ENCODE measurements around the gene TTF2. TPM values are rescaled to one million over a fixed set of nuclear protein-coding genes. Genes with fewer than 3 reads are reported as not detected.

Gene TTF2
- total RNA-seq, 1 experiment from 2014 or later: 88.8 TPM

DNA sequence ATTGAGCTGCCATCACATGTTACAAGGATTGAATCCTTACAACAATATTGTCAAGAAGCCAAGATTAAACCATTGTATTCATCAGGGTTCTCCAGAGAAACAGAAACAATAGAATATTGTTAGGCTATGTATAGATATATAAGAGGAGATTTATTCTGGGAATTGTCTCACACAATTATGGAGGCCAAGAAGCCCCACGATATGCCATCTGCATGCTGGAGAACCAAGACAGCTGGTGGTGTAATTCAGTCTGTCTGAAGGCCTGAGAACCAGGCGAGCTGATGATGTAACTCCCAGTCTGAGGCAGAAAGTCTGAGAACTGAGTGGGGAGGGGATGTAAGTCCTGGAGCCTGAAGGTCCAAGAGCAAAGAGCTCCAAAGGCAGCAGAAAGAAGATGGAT lies 14.5 kb upstream of the TTF2 start:
- H3K9me3 Mint-ChIP-seq: no peaks in the 10 kb centered on the region
- no peaks in the 10 kb centered on the region for H3K27me3 Mint-ChIP-seq (ENCODE audit: low read depth)
- TF ChIP-seq ZNF423 (CRISPR knock-in tag; IDR thresholded peaks at IDR 0.05): no peak
- TF ChIP-seq, protein P1, sequence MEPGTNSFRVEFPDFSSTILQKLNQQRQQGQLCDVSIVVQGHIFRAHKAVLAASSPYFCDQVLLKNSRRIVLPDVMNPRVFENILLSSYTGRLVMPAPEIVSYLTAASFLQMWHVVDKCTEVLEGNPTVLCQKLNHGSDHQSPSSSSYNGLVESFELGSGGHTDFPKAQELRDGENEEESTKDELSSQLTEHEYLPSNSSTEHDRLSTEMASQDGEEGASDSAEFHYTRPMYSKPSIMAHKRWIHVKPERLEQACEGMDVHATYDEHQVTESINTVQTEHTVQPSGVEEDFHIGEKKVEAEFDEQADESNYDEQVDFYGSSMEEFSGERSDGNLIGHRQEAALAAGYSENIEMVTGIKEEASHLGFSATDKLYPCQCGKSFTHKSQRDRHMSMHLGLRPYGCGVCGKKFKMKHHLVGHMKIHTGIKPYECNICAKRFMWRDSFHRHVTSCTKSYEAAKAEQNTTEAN (CRISPR knock-in tag; IDR thresholded peaks at IDR 0.05): no peak
- TF ChIP-seq, protein P2, sequence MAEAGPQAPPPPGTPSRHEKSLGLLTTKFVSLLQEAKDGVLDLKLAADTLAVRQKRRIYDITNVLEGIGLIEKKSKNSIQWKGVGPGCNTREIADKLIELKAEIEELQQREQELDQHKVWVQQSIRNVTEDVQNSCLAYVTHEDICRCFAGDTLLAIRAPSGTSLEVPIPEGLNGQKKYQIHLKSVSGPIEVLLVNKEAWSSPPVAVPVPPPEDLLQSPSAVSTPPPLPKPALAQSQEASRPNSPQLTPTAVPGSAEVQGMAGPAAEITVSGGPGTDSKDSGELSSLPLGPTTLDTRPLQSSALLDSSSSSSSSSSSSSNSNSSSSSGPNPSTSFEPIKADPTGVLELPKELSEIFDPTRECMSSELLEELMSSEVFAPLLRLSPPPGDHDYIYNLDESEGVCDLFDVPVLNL (CRISPR knock-in tag; IDR thresholded peaks at IDR 0.05; ENCODE audit: borderline replicate concordance, low read depth): no peak
- no peak for TF ChIP-seq RELA (CRISPR knock-in tag; IDR thresholded peaks at IDR 0.05; ENCODE audit: borderline replicate concordance)
- TF ChIP-seq SOX15 (CRISPR knock-in tag; IDR thresholded peaks at IDR 0.05): no peak
- TF ChIP-seq, protein P3, sequence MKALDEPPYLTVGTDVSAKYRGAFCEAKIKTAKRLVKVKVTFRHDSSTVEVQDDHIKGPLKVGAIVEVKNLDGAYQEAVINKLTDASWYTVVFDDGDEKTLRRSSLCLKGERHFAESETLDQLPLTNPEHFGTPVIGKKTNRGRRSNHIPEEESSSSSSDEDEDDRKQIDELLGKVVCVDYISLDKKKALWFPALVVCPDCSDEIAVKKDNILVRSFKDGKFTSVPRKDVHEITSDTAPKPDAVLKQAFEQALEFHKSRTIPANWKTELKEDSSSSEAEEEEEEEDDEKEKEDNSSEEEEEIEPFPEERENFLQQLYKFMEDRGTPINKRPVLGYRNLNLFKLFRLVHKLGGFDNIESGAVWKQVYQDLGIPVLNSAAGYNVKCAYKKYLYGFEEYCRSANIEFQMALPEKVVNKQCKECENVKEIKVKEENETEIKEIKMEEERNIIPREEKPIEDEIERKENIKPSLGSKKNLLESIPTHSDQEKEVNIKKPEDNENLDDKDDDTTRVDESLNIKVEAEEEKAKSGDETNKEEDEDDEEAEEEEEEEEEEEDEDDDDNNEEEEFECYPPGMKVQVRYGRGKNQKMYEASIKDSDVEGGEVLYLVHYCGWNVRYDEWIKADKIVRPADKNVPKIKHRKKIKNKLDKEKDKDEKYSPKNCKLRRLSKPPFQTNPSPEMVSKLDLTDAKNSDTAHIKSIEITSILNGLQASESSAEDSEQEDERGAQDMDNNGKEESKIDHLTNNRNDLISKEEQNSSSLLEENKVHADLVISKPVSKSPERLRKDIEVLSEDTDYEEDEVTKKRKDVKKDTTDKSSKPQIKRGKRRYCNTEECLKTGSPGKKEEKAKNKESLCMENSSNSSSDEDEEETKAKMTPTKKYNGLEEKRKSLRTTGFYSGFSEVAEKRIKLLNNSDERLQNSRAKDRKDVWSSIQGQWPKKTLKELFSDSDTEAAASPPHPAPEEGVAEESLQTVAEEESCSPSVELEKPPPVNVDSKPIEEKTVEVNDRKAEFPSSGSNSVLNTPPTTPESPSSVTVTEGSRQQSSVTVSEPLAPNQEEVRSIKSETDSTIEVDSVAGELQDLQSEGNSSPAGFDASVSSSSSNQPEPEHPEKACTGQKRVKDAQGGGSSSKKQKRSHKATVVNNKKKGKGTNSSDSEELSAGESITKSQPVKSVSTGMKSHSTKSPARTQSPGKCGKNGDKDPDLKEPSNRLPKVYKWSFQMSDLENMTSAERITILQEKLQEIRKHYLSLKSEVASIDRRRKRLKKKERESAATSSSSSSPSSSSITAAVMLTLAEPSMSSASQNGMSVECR (CRISPR knock-in tag; IDR thresholded peaks at IDR 0.05; ENCODE audit: borderline replicate concordance): no peak
- TF ChIP-seq, protein P4, sequence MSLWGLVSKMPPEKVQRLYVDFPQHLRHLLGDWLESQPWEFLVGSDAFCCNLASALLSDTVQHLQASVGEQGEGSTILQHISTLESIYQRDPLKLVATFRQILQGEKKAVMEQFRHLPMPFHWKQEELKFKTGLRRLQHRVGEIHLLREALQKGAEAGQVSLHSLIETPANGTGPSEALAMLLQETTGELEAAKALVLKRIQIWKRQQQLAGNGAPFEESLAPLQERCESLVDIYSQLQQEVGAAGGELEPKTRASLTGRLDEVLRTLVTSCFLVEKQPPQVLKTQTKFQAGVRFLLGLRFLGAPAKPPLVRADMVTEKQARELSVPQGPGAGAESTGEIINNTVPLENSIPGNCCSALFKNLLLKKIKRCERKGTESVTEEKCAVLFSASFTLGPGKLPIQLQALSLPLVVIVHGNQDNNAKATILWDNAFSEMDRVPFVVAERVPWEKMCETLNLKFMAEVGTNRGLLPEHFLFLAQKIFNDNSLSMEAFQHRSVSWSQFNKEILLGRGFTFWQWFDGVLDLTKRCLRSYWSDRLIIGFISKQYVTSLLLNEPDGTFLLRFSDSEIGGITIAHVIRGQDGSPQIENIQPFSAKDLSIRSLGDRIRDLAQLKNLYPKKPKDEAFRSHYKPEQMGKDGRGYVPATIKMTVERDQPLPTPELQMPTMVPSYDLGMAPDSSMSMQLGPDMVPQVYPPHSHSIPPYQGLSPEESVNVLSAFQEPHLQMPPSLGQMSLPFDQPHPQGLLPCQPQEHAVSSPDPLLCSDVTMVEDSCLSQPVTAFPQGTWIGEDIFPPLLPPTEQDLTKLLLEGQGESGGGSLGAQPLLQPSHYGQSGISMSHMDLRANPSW (CRISPR knock-in tag; conservative IDR thresholded peaks at IDR 0.05; ENCODE audit: low read depth): no peak
- TF ChIP-seq ZNF317 (CRISPR knock-in tag; IDR thresholded peaks at IDR 0.05; ENCODE audit: borderline replicate concordance, low read depth): no peak
- TF ChIP-seq, protein P5, sequence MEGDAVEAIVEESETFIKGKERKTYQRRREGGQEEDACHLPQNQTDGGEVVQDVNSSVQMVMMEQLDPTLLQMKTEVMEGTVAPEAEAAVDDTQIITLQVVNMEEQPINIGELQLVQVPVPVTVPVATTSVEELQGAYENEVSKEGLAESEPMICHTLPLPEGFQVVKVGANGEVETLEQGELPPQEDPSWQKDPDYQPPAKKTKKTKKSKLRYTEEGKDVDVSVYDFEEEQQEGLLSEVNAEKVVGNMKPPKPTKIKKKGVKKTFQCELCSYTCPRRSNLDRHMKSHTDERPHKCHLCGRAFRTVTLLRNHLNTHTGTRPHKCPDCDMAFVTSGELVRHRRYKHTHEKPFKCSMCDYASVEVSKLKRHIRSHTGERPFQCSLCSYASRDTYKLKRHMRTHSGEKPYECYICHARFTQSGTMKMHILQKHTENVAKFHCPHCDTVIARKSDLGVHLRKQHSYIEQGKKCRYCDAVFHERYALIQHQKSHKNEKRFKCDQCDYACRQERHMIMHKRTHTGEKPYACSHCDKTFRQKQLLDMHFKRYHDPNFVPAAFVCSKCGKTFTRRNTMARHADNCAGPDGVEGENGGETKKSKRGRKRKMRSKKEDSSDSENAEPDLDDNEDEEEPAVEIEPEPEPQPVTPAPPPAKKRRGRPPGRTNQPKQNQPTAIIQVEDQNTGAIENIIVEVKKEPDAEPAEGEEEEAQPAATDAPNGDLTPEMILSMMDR (IDR thresholded peaks at IDR 0.05): no peak
- no peak for TF ChIP-seq ELF4 (CRISPR knock-in tag; IDR thresholded peaks at IDR 0.05; ENCODE audit: low read depth)
- TF ChIP-seq, protein P6, sequence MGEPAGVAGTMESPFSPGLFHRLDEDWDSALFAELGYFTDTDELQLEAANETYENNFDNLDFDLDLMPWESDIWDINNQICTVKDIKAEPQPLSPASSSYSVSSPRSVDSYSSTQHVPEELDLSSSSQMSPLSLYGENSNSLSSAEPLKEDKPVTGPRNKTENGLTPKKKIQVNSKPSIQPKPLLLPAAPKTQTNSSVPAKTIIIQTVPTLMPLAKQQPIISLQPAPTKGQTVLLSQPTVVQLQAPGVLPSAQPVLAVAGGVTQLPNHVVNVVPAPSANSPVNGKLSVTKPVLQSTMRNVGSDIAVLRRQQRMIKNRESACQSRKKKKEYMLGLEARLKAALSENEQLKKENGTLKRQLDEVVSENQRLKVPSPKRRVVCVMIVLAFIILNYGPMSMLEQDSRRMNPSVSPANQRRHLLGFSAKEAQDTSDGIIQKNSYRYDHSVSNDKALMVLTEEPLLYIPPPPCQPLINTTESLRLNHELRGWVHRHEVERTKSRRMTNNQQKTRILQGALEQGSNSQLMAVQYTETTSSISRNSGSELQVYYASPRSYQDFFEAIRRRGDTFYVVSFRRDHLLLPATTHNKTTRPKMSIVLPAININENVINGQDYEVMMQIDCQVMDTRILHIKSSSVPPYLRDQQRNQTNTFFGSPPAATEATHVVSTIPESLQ (CRISPR knock-in tag; IDR thresholded peaks at IDR 0.05): no peak
- no peak for TF ChIP-seq ZNF416 (CRISPR knock-in tag; IDR thresholded peaks at IDR 0.05)
- TF ChIP-seq JAZF1 (CRISPR knock-in tag; IDR thresholded peaks at IDR 0.05): no peak
- TF ChIP-seq ZNF138 (CRISPR knock-in tag; conservative IDR thresholded peaks at IDR 0.05): no peak
- TF ChIP-seq, protein P7, sequence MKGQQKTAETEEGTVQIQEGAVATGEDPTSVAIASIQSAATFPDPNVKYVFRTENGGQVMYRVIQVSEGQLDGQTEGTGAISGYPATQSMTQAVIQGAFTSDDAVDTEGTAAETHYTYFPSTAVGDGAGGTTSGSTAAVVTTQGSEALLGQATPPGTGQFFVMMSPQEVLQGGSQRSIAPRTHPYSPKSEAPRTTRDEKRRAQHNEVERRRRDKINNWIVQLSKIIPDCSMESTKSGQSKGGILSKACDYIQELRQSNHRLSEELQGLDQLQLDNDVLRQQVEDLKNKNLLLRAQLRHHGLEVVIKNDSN (CRISPR knock-in tag; IDR thresholded peaks at IDR 0.05): no peak
- TF ChIP-seq, protein P8, sequence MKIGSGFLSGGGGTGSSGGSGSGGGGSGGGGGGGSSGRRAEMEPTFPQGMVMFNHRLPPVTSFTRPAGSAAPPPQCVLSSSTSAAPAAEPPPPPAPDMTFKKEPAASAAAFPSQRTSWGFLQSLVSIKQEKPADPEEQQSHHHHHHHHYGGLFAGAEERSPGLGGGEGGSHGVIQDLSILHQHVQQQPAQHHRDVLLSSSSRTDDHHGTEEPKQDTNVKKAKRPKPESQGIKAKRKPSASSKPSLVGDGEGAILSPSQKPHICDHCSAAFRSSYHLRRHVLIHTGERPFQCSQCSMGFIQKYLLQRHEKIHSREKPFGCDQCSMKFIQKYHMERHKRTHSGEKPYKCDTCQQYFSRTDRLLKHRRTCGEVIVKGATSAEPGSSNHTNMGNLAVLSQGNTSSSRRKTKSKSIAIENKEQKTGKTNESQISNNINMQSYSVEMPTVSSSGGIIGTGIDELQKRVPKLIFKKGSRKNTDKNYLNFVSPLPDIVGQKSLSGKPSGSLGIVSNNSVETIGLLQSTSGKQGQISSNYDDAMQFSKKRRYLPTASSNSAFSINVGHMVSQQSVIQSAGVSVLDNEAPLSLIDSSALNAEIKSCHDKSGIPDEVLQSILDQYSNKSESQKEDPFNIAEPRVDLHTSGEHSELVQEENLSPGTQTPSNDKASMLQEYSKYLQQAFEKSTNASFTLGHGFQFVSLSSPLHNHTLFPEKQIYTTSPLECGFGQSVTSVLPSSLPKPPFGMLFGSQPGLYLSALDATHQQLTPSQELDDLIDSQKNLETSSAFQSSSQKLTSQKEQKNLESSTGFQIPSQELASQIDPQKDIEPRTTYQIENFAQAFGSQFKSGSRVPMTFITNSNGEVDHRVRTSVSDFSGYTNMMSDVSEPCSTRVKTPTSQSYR (CRISPR knock-in tag; IDR thresholded peaks at IDR 0.05): no peak
- TF ChIP-seq SP1 (CRISPR knock-in tag; conservative IDR thresholded peaks at IDR 0.05): no peak
- no peak for TF ChIP-seq CBFB (CRISPR knock-in tag; IDR thresholded peaks at IDR 0.05; ENCODE audit: low read depth)
- CTCF ChIA-PET: interaction anchor here (1.3 kb wide), 1 partner anchor 373 kb away, joined by 3 read pairs; no protein-coding TSS in a partner anchor
- POLR2A ChIA-PET: no interaction called here
- no peak overlapping the region for H3K4me3 Mint-ChIP-seq
- no peak overlapping the region for H3K27ac Mint-ChIP-seq
- no peaks in the 10 kb centered on the region for H3K36me3 Mint-ChIP-seq
- H3K4me1 Mint-ChIP-seq: no peaks in the 10 kb centered on the region
- no peak for ATAC-seq
- no peak for DNase-seq (ENCODE audit: low spot score)
